Measurements from ENCODE around the gene ZNF217. TPM values are rescaled to one million over a fixed set of nuclear protein-coding genes. Genes with fewer than 3 reads are reported as not detected.
A peak's percentile ranks its signal among the peaks of the same experiment; 100 is the strongest.
"Not testable (repeated sequence)": the region's sequence is repeated elsewhere in the genome, so short reads cannot be mapped to it uniquely, and the experiment has no call there.

The ZNF217 gene
- total RNA-seq, 2 donors from 2014 or later = 7.6 to 13.8 TPM

DNA sequence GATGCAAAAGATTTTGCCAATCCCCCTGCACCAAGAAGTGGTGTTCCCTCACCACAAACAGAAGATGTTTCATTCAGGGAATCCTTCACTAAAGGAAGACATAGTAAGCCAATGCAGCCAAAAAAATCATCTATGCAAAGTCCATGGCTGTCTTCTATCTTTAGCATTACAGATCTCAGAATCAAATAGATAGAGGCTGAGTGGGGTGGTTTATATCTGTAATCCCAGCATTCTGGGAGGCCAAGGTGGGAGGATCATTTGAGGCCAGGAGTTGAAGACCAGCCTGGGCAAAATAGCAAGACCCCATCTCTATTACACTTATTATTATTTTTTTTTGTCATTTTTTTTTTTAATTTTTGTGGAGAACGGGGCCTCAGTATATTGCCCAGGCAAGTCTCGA, 32.9 kb upstream of the ZNF217 start:
- Histone ChIP-seq H3K27ac (no peak overlapping the region), H3K9me3 (no peaks in the 10 kb centered on the region), H3K36me3 (no peaks in the 10 kb centered on the region), H3K4me1 (peaks cover 0 to 24% of the 10 kb centered on the region in 2 donors), H3K27me3 (no peaks in the 10 kb centered on the region), H3K4me3 (no peak overlapping the region)
- DNase-seq (ENCODE audit: low spot score) = no peak
- TF ChIP-seq, protein P1, sequence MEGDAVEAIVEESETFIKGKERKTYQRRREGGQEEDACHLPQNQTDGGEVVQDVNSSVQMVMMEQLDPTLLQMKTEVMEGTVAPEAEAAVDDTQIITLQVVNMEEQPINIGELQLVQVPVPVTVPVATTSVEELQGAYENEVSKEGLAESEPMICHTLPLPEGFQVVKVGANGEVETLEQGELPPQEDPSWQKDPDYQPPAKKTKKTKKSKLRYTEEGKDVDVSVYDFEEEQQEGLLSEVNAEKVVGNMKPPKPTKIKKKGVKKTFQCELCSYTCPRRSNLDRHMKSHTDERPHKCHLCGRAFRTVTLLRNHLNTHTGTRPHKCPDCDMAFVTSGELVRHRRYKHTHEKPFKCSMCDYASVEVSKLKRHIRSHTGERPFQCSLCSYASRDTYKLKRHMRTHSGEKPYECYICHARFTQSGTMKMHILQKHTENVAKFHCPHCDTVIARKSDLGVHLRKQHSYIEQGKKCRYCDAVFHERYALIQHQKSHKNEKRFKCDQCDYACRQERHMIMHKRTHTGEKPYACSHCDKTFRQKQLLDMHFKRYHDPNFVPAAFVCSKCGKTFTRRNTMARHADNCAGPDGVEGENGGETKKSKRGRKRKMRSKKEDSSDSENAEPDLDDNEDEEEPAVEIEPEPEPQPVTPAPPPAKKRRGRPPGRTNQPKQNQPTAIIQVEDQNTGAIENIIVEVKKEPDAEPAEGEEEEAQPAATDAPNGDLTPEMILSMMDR (IDR thresholded peaks at IDR 0.05) = no peak

DNA sequence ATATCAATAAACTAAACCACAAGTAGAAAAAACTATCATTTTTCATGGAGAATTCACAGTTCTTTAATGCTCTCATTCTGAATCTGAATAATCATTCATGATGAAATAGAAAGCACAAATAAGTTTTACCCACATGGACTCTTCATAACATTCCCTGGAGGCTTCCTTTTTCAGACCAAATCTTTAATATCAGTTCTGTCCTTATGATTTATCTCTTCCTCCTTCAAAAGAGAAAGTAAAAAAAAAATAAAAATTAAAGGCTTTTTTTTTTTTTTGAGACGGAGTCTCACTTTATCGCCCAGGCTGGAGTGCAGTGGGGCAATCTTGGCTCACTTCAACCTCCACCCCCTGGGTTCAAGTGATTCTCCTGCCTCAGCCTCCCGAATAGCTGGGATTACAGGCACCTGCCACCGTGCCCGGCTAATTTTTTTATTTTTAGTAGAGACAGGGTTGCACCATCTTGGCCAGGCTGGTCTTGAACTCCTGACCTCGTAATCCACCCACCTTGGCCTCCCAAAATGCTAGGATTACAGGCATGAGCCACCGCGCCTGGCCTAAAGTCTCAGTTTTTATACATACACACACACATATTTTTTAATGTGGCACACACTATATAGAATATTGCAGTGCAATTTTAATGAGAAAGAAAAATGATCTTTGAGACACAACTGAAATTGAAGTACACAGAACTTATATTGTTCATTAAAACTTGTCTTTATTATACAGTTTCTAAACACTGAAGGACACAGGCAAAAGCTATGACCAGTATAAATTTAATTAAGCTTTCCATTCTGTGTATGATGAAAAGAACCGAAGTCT, 31.9 kb upstream of the ZNF217 start:
- Histone ChIP-seq H3K27ac (no peak overlapping the region), H3K9me3 (no peaks in the 10 kb centered on the region), H3K36me3 (no peaks in the 10 kb centered on the region), H3K4me3 (no peak overlapping the region), H3K27me3 (no peaks in the 10 kb centered on the region), H3K4me1 (peaks cover 0 to 33% of the 10 kb centered on the region in 2 donors)
- no peak for DNase-seq (ENCODE audit: low spot score)
- TF ChIP-seq, protein P1 (IDR thresholded peaks at IDR 0.05) = no peak

GRCh38 chr20:53624927-53625250, 31.2 kb upstream of the ZNF217 start:
- H3K27me3 ChIP-seq; DNase-seq (ENCODE audit: low spot score); H3K36me3 ChIP-seq; H3K9me3 ChIP-seq; H3K27ac ChIP-seq; H3K4me3 ChIP-seq: not testable (repeated sequence)
- H3K4me1 ChIP-seq = peaks cover 0 to 33% of the 10 kb centered on the region in 2 donors

GRCh38 chr20:53623454-53624211, 30.0 kb upstream of the ZNF217 start:
- Histone ChIP-seq H3K9me3 (no peaks in the 10 kb centered on the region), H3K27ac (peak overlapping the region; percentile 83 to 85), H3K4me1 (peaks cover 0 to 33% of the 10 kb centered on the region in 2 donors), H3K27me3 (no peaks in the 10 kb centered on the region), H3K4me3 (peak overlapping the region; percentile 35 to 43), H3K36me3 (no peaks in the 10 kb centered on the region)
- DNase-seq (ENCODE audit: low spot score) = peak; percentile 80
- TF ChIP-seq, protein P1 (IDR thresholded peaks at IDR 0.05) = peak in 1 of 2 donors; percentile 14

DNA sequence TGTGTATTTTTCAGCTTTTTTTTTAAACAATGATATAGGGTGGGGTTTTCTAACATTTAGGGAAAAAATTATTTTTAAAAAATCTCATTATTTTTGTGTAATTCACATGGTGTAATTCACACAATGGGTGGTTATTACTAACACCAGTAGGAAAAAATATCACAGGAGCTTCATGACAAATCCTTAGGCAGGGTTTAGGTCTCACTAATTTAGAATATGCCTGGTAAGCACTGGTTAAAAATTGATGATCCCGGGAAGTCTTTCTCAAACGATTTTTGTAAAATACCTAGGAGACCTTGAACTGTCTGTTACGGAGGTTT, 29.5 kb upstream of the ZNF217 start:
- Histone ChIP-seq H3K4me3 (peak overlapping the region; percentile 35 to 43), H3K27me3 (no peaks in the 10 kb centered on the region), H3K27ac (peak overlapping the region; percentile 83 to 85), H3K36me3 (no peaks in the 10 kb centered on the region), H3K9me3 (no peaks in the 10 kb centered on the region), H3K4me1 (peaks cover 0 to 33% of the 10 kb centered on the region in 2 donors)
- TF ChIP-seq, protein P1 (IDR thresholded peaks at IDR 0.05) = no peak
- no peak for DNase-seq (ENCODE audit: low spot score)

Measured in right atrium auricular region (tissue), 2 donors.